Renal cortical epithelial cell (primary cell): Measurements from ENCODE around the gene RPL39L. TPM values are rescaled to one million over a fixed set of nuclear protein-coding genes. Genes with fewer than 3 reads are reported as not detected.
"Not testable (repeated sequence)": the region's sequence is repeated elsewhere in the genome, so short reads cannot be mapped to it uniquely, and the experiment has no call there.

Experiments used
- DNase-seq: peaks from one replicate; pipeline ENCODE4 v3.0.0-alpha.2; 2011; ENCODE audit warnings: low read depth
- total RNA-seq: library from RNA; depleted of rRNA; stranded (reverse); fragments of >200 nt; gene quantifications from 2 replicates; pipeline ENCODE4 v1.2.3, GENCODE V29; 2014

RPL39L gene
- total RNA-seq, 1 donor from 2014 or later: 5.3 TPM

DNA sequence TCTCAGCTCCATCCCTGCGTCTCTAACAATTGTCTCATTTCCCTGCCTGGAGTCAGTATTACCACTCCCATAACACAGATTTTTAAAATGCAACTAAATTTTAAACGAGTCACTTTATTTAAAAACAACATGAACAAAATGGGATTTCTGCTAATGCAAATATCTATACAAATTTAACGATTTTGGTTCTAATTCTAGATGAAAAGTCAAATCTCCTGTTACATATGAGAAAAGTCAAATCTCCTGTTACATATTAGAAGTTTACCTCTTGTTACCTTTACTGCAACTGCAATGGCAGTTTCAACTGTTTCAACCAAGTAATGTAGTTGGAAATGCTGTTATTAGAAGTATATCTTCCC, 578 bp upstream of the RPL39L start:
- DNase-seq: no peak

DNA sequence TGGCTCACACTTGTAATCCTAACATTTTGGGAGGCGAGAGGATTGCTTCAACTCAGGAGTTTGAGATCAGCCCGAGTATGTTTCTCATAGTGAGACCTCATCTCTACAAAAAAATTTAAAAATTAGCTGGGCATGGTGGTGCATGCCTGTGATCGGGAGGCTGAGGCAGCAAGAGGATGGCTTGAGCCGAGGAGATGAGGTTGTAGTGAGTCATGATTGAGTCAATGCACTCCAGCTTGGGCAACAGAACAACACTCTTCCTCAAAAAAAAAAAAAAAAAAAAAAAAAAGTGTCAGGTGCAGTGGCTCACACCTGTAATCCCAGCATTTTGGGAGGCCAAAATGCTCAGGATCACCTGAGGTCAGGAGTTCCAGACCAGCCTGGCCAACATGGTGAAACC, 2.4 kb downstream of the RPL39L start:
- peak; percentile 71 for DNase-seq

DNA sequence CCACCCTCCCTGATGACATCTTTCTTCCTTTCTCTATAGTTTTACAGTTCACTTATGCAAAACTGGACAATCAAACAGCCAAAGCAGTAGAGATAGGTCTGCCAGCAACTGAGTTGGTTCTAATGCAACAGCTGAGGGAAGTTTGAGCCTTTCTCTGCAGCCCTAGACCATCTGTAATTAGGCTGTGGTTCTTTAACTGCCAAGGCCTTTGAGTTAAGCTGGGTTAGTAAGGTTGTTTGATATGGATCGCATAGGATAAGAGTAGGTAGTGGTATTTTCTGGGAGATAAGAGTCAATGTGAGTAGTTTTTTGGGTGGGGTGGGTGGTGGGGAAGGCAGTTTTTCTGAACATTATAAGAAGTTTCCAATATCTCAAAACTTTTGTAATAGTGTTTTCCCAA, 3.0 kb downstream of the RPL39L start:
- DNase-seq: no peak

DNA sequence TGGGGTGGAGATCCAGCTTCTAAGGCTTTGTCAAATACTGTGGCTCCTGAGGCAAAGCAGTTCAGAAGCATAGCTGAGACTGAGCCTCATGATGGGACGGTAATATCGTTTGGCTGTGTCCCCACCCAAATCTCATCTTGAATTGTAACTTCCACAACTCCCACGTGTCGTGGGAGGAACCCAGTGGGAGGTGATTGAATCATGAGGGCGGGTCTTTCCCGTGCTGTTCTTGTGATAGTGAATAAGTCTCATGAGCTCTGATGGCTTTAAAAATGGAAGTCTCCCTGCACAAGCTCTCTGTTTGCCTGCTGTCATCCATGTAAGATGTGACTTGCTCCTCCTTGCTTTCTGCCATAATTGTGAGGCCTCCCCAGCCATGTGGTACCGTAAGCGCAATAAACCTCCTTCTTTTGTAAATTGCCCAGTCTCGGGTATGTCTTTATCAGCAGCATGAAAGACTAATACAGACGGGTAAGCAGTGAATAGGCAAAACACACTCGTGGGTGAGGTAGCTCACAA, 4.1 kb downstream of the RPL39L start:
- DNase-seq: not testable (repeated sequence)

DNA sequence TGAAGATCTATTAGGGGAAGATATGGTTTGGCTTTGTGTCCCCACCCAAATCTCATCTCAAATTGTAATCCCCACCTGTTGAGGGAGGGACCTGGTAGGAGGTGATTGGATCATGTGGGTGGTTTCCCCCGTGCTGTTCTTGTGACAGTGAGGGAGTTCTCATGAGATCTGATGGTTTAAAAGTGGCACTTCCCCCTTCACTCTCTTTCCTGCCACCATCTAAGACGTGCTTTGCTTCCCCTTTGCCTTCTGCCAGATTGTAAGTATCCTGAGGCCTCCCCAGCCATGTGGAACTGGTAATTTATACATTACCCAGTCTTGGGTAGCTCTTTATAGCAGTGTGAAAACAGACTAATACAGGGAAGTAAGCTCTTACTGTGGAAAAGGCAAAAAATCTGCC, 6.1 kb downstream of the RPL39L start:
- not testable (repeated sequence) for DNase-seq

DNA sequence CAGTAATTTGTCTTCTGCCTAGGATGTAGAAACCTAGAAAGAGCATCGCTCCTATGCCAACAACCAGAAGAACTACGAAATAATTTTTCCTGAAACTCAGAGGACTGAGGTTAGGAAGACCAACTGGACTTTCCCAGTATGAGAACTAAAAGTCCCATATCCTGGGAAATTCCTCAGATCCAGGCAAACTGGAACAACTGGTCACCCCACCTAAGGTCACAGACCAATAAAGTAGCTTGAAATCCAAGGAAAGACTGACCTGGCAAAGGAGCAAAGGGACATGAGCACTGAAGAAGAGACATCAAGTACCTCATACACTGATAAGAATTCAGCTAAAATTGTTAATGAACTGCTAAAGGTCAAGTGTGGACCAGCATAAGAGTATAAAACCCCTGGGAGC, 6.6 kb downstream of the RPL39L start:
- no peak for DNase-seq

DNA sequence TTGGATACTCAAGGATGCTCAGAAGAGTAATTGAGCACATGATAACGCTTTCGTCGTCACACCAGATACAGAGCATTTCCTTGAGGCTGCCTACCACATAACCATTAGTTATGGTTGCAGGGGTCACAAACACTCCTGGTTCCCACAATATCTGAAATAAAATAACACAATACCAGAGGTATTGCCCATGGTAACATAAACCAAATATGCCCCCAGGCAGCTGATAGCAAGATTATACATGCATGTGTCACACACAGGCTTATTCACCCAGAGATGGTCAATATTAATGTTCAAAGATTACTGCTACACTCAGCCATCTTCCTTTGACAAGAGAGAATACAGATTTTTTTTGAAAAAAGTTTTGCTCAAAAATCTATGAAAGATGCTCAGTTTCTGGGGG, 7.3 kb downstream of the RPL39L start:
- DNase-seq: no peak

DNA sequence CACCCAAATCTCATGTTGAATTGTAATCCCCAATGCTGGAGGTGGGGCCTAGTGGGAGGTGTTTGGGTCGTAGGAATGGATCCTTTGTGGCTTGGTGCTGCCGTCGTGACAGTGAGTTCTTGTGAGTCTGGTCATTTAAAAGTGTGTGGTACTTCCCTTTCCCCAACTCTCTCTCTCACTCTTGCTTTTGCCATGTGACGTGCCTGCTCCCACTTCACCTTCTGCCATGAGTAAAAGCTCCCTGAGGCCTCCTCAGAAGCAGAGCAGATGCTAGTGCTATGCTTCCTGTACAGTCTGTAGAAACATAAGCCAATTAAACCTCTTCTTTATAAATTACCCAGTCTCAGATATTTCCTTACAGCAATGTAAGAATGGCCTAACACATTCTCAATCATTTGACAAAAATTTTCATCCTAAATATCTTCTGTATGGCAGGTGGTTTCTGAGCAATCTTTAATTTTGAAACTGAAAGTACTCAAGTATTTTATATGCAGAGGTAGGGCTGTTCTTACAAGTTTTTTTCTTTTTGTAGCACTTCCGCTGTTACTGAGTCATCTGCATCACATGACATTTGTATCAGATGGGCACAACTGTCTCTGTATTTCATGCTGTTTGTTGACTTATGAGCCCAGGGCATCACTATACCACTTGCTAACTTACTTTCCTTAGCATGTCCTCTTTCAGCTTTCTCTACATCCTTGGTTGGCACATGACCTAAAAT, 8.8 kb downstream of the RPL39L start:
- DNase-seq: peak; percentile 74

DNA sequence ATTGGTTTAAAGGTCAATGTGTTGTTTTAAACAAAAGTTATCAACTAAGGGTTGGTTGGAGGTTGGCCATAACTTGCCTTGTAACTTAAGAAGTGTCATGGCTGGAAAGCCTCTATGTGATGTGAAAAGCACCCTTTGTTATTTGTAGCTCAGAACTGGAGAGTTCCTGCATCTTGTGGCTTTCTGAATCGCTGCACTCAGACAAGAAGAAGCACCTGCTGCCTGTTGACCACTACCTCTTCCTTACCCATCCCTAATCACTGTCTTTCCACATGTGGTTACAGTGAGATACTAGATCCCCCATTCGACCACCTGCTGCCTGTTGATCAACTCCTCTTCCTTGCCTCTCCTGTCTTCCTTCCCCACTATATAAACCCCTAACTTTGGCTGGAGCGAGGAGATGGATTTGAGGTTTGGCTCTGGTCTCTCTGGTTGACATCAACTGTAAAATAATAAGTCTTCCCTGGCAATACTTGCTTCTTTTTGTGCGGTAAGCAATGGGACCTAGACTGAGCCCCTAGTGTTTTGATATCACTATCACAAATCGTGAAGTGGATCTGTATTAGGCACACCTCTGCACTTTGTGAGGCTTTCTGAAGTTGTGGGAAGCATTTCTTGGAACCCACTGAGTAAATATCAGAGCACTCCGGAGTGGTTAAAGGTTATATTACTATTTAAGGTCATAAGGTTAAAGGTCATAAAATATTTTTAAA, 13.8 kb downstream of the RPL39L start:
- DNase-seq: no peak

DNA sequence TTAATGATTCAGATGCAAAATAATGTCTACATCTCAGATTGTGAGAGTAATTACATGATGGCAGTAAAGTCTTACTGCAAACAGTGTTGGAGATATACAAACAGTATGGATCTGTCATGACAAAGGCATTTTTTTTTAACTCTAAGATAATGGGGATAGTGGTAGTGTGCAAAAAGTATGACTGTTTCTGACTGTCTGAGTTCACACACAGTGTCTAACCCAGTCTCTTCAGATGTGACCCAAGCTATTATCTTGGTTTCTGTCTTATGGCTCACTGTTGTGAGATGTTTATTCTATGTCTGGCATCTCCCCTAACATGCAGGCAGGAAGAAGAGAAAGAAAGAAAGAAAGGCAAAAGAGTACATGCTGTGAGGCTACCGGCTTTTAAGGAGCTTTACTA, 17.0 kb downstream of the RPL39L start:
- no peak for DNase-seq

DNA sequence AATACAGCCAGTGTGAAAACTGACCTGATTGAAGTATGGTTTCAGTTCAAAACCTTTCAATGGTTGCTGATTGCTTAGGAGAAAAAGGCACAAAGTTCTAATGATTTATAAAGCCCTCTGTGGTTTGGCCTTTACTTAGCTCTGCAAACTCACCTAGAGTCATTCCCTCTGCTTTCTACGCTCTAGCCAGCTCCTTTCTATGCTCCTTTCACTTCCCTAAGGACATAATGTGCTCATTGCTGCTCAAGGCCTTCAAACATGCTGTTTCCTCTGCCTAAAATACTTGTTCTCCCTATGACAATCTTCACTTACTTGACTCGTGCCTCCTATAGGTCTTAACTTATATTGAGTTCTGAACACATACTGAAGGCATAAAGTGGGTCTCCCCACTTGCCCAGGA, 19.0 kb downstream of the RPL39L start:
- DNase-seq: no peak

DNA sequence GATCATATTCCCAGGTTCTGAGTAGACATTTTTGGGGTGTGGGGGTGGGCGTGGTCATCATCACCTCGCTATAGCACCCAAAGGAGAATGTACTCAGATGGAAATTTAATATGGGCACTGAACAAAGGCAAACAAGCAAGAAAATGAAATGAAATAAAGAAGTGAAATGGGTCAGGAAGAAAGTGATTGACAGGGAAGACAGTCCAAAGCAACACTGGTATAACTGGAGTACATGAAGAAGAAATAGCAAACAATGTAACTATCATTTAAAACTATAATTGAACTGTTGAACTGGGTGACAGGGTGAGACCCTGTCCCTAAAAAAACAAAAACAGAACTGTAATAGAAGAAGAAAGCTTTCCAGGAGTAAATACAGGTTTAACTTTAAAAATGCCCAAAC, 24.8 kb downstream of the RPL39L start:
- DNase-seq: no peak

DNA sequence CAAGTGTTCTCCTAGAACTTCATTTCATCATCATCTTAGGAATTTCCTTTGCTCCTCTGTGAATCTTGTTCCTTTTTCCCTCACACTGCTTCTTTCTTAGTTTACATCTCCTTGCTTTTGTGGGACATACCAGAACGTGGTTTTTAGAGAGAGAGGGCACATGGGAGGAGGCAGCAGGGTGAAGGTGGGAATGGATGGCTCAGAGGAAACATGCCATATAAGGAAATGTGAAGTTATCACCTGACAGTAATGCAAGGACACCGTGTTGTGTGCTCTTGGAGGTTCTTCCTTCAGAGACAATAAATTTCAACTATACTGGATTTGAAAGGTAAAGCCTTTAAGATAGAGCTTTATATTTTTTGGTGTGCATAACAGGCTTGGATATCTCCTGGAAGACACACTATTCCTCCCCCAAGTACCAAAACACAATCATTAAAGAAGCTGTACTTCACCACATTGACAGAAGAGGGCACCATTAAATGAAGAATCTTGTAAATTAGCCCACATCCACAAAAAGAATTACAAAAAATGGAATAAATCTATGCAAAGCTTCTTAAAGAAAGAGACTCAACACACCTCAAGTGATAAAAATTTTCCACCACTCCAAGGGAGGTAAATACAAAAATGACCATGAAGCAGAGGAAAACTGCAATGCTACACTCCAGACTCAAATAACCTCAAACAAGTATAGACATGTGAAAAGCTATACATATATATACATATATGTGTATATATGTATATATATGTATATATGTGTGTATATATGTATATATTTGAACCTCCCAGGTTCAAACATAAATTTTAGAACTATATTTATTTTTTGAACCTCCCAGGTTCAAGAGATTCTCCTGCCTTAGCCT, 26.1 kb downstream of the RPL39L start:
- peak; percentile 45 for DNase-seq

DNA sequence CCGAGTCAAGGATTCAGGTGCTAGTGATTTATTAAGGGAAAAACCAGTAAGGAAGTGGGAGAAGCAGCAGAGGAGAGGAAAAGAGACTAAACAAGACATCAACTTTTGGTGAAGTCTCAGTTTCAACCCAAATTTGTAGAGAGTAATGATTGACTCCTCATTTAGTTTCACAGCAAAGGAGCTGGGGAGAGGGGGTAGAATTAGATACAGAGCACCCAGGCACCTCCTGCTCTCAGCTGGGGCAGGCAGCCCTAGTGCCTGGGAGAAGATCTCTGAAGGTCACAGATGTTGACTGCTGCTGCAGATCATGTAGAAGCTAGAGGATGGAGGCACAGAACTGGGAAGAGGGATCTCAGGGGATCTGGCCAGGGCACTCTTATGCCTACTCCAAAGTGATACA, 29.1 kb downstream of the RPL39L start:
- no peak for DNase-seq

DNA sequence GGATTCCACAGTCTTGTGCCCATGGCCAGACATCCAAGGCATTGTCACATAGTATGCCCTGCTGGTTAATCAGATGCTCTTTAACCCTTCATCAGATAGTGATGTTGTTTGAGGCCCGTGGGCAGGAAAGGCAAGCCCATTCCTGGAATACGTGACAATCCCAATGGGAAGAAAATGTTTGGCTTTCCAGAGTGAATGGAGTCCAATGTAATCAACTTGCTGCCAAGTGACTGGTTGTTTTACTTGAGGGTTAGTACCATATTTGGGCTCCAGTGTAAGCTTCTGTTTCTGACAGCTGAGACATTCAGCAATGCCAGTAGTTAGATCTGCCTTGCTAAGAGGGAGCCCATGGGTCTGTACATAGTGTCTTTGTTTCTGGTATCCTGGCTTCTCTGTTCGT, 31.3 kb downstream of the RPL39L start:
- no peak for DNase-seq

DNA sequence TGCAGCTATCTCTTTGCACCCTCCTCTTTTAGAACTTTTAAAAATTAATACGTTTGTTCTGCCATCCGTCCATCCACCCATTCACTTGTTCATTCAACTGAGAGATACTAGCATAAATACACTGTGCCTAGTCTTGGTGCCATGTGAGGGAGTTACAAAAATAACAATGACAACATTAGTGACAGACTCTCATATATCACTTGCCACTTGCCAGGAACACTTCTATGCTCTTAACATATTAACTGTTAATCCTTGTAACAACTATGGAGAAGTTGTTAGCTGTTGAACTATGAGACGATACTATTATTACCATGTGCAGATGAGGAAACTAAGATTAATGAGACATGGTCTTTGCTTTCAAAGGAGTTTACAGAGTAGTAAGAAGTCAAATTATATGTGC, 33.6 kb downstream of the RPL39L start:
- no peak for DNase-seq

DNA sequence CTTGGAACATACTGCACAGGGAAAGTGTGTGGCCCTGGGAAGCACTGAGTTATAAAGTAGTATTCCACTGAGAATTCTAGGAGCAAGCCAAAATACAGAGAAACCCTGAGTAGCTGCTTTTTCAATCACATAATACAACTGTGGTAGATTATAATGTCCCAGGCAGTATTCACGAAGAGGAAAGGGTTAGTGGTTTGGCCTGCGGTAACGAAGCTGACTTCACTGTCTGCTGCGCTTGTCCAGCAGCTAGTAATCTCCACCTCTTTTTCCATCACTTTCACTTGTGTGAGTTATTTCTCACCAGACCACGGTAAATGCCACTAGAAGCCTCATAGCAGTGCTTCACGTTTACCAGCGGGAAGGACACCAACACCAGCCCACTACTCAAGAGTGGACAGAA, 34.4 kb downstream of the RPL39L start:
- no peak for DNase-seq

DNA sequence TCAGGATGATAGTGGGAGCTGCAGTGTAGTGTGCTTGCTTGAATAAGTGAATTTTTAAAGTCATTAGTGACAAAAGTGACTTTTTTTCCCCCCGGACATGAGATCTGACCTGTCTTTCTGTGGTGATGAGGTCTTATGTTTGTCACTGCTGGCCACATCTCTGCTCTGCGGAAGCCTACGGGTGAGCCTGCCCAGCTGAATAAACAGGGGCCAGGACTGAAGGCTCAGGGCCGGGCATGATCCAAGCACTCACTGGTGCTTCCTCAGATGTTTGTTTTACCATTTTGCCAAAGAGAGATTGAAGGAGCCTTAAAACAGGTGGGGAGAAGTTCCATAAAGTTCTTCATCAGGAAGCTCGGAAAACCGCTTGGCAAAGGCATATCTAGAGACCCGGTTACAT, 35.0 kb downstream of the RPL39L start:
- no peak for DNase-seq

DNA sequence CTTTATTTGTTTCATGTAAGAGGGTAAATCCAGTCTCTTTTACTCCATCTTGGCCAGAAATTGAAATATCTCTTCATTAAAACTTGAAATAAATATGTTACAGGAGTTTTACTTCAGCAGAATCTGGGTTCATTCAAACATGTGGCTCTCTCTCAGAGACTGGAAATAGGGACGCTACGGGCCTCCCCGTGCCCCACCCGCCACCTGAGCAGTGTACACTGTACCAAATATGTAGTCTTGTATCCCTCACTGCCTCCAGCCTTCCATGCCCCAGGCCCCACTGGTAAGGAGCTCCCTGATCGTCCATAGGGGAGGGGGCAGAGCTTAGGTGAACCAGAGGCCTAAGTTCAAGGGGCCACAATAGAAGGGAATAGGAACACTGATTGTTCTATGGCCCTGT, 36.0 kb downstream of the RPL39L start:
- DNase-seq: no peak

DNA sequence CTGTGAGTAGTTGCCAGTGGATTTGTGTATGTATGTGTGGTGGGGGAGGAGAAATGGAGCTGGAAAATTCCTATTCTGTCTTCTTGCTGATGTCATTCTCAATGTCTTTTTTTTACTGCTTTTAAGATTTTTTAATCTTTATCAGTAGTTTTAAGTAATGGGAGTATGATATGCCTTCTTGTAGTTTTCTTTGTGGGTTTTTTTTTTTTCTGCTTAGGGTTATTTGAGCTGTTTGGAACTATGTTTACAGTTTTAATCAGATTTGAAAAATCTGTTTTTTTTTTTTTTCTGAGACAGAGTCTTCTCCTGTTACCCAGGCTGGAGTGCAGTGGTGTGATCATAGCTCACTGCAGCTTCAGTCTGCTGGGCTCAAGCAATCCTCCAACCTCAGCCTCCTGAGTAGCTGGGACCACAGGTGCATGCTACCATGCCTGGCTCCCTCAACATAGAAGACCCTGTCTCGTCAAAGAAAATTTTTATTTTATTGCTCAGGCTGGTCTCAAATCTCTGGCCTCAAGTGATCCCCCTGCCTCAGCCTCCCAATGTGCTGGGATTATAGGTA, 37.1 kb downstream of the RPL39L start:
- DNase-seq: no peak

DNA sequence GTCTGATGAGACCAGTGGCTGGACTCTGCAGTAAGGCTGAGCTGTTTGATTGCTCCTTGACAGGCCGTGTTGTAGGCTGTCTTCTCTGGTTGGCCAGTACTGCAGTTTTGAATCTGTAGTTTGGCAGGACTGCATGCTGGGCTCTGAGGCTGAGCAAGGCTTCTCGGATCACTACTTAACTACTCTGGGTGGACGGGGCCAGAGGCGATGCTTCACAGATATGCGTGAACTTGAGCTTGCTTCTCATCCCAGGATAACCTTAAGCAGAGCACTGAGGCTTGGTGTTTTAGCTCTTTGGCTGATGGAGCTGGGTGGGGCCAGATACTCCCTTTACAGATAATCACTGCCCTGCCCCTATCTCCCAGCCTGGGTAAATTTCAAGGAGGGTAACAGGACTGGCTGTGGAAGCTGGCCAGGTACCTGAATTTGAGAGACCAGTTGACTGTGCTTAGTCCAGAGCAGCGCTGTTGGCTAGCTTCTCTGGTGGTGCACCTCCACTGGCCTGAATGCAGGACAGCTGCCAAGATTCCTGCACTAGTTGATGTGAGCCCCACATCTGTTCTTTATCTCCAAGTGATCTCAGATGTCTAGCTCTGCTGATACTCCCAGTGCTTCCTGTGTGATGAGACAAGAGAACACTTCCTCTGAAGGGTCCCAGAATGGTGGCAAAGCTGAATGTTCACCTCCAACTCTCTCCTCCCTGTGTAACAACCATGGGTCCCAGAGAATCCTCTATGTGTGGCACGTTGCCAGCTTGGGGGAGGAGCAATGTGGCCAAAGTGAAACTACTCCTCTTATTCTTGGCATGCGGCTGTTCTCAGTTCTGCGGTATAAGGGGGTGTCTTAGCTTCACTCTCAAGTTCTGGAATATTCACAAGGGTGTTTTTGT, 37.9 kb downstream of the RPL39L start:
- DNase-seq: peak; percentile 67
